ENCODE results near the gene NDUFS7.

GRCh38 chr19:1377176-1377964, 6.3 kb upstream of the NDUFS7 start:
- TF ChIP-seq RARB (CRISPR knock-in tag; IDR thresholded peaks at IDR 0.05) (no peak), POU6F1 (CRISPR knock-in tag; IDR thresholded peaks at IDR 0.05; ENCODE audit: borderline replicate concordance, low read depth) (no peak), CSDC2 (CRISPR knock-in tag; IDR thresholded peaks at IDR 0.05) (no peak), PATZ1 (CRISPR knock-in tag; IDR thresholded peaks at IDR 0.05; ENCODE audit: borderline replicate concordance) (no peak), SNAI2 (CRISPR knock-in tag; IDR thresholded peaks at IDR 0.05) (no peak), ISL1 (CRISPR knock-in tag; IDR thresholded peaks at IDR 0.05) (no peak), TOX (CRISPR knock-in tag; IDR thresholded peaks at IDR 0.05; ENCODE audit: borderline replicate concordance) (no peak), ZFP30 (CRISPR knock-in tag; IDR thresholded peaks at IDR 0.05) (no peak), ZNF70 (CRISPR knock-in tag; IDR thresholded peaks at IDR 0.05) (no peak), OSR1 (CRISPR knock-in tag; IDR thresholded peaks at IDR 0.05) (no peak), ESRRG (CRISPR knock-in tag; IDR thresholded peaks at IDR 0.05) (no peak), BACH2 (CRISPR knock-in tag; IDR thresholded peaks at IDR 0.05; ENCODE audit: borderline replicate concordance) (no peak)
- TF ChIP-seq, protein P1, sequence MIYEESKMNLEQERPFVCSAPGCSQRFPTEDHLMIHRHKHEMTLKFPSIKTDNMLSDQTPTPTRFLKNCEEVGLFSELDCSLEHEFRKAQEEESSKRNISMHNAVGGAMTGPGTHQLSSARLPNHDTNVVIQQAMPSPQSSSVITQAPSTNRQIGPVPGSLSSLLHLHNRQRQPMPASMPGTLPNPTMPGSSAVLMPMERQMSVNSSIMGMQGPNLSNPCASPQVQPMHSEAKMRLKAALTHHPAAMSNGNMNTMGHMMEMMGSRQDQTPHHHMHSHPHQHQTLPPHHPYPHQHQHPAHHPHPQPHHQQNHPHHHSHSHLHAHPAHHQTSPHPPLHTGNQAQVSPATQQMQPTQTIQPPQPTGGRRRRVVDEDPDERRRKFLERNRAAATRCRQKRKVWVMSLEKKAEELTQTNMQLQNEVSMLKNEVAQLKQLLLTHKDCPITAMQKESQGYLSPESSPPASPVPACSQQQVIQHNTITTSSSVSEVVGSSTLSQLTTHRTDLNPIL (CRISPR knock-in tag; IDR thresholded peaks at IDR 0.05; ENCODE audit: low read depth) = no peak
